HL-60 (cell line): ENCODE results near the gene PPP1R36.

ENCODE experiments used
- DNase-seq, 2 experiments: peaks; one replicate each; pipeline ENCODE4 v3.0.0-alpha.2; 2010 to 2020; ENCODE audit warnings: low read depth in 1 of 2, low spot score in 1 of 2
- H3K27ac ChIP-seq: fragments of 250-450 bp; sonication (Bioruptor Pico); replicated peaks from 2 replicates; pipeline ENCODE4 v1.5.1; 2020; ENCODE audit warnings: mild to moderate bottlenecking, moderate library complexity
- H3K27me3 ChIP-seq: fragments of 250-450 bp; sonication (Bioruptor Pico); 2 replicates; pipeline ENCODE4 v1.5.1; 2021; ENCODE audit warnings: mild to moderate bottlenecking, moderate library complexity; ENCODE audit not compliant: insufficient read depth, poor library complexity, severe bottlenecking
- H3K4me3 ChIP-seq: replicated peaks from 2 replicates; pipeline ENCODE4 v1.5.1; 2011; ENCODE audit warnings: mild to moderate bottlenecking, control low read depth, low read length; ENCODE audit not compliant: insufficient read depth
- CTCF ChIP-seq: IDR thresholded peaks from one replicate; pipeline ENCODE4 v1.5.1; 2011; ENCODE audit warnings: low read length, control low read depth, inconsistent platforms; ENCODE audit not compliant: insufficient read depth
- GABPA ChIP-seq: IDR thresholded peaks from 2 replicates; pipeline ENCODE4 v1.6.1; 2012; ENCODE audit warnings: low read depth
- POLR2AphosphoS5 ChIP-seq: IDR thresholded peaks from 2 replicates; pipeline ENCODE4 v1.6.1; 2012; ENCODE audit warnings: low read depth
- REST ChIP-seq: IDR thresholded peaks from 2 replicates; pipeline ENCODE4 v1.6.1; 2012; ENCODE audit warnings: low read depth; ENCODE audit not compliant: insufficient replicate concordance
- SPI1 ChIP-seq: IDR thresholded peaks from 2 replicates; pipeline ENCODE4 v1.6.1; 2012; ENCODE audit warnings: low read depth, mild to moderate bottlenecking, borderline replicate concordance

The PPP1R36 gene

GRCh38 chr14:64598404-64598803 lies 48.6 kb downstream of the PPP1R36 start:
- Histone ChIP-seq H3K27me3 (no peaks in the 10 kb centered on the region), H3K4me3 (no peak overlapping the region), H3K27ac (no peak overlapping the region)
- TF ChIP-seq REST (no peak), GABPA (no peak), CTCF (no peak), SPI1 (no peak), POLR2AphosphoS5 (no peak)
- no peak for DNase-seq

- DNase-seq = no peak
- no peak overlapping the region for H3K4me3 ChIP-seq
- H3K27ac ChIP-seq = no peak overlapping the region
- no peaks in the 10 kb centered on the region for H3K27me3 ChIP-seq
- TF ChIP-seq REST = no peak
- TF ChIP-seq SPI1 = no peak
- no peak for TF ChIP-seq POLR2AphosphoS5
- TF ChIP-seq CTCF = no peak
- TF ChIP-seq GABPA = no peak
Measured at GRCh38 chr14:64601571-64601970, 51.8 kb downstream of the PPP1R36 start.

DNA sequence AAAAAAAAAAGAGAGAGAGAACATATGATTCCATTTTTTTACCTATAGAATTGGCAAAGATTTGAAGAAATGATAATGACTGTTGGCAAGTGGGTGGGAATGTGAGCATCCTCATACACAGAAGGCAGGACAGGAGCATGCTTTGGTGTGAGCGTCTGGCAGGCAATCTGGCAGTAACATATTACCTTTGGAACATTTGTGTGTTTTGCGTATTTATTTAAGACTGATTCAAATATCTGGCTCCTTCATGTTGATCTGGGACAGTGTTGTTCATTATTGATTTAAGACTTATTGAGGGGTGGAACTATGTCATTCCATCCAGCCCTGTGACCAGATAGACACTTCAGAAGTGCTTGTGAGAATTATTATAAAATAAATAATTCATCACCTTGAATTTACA lies 53.1 kb downstream of the PPP1R36 start:
- TF ChIP-seq GABPA (no peak), CTCF (no peak), REST (no peak), SPI1 (no peak), POLR2AphosphoS5 (no peak)
- no peak for DNase-seq
- Histone ChIP-seq H3K27ac (no peak overlapping the region), H3K27me3 (no peaks in the 10 kb centered on the region), H3K4me3 (no peak overlapping the region)
